H1 (cell line): ENCODE measurements around the gene RHD.
"Not testable (repeated sequence)": the region's sequence is repeated elsewhere in the genome, so short reads cannot be mapped to it uniquely, and the experiment has no call there.

ENCODE experiments used
- CREB1 ChIP-seq: IDR thresholded peaks from 2 replicates; pipeline ENCODE4 v1.6.1; 2012; ENCODE audit warnings: inconsistent platforms
- CTCF ChIP-seq, 3 experiments: IDR thresholded peaks; 1 replicate in 2 of 3; 2 replicates in 1 of 3; pipeline versions ENCODE4 v1.5.1 to v1.6.1; 2011; ENCODE audit warnings: low read length in 3 of 3, mild to moderate bottlenecking in 3 of 3, inconsistent platforms in 2 of 3, low read depth in 1 of 3, moderate library complexity in 1 of 3; ENCODE audit not compliant: insufficient read depth in 1 of 3; ENCODE audit errors: control extremely low read depth in 1 of 3
- E2F6 ChIP-seq: IDR thresholded peaks from 2 replicates; pipeline ENCODE4 v1.6.1; 2012; ENCODE audit warnings: inconsistent platforms
- EGR1 ChIP-seq: IDR thresholded peaks from 2 replicates; pipeline ENCODE4 v1.6.1; 2011; ENCODE audit warnings: low read depth, low read length, borderline replicate concordance
- EZH2 ChIP-seq: fragments of 200-600 bp; sonication (generic); IDR thresholded peaks from 2 replicates; pipeline ENCODE4 v1.7.1; 2012; ENCODE audit warnings: low read depth, mild to moderate bottlenecking, moderate library complexity, low read length, inconsistent platforms; ENCODE audit not compliant: severe bottlenecking
- HDAC6 ChIP-seq: IDR thresholded peaks from one replicate; pipeline ENCODE4 v1.7.1; 2012; ENCODE audit warnings: low read depth, mild to moderate bottlenecking, inconsistent platforms, low read length, moderate library complexity
- POLR2A ChIP-seq, 2 experiments: IDR thresholded peaks; 1 replicate in 1 of 2; 2 replicates in 1 of 2; pipeline ENCODE4 v1.6.1; 2011; ENCODE audit warnings: low read depth in 2 of 2, low read length in 2 of 2, mild to moderate bottlenecking in 2 of 2; ENCODE audit errors: control extremely low read depth in 1 of 2
- POLR2AphosphoS5 ChIP-seq: IDR thresholded peaks from 2 replicates; pipeline ENCODE4 v1.6.1; 2011; ENCODE audit warnings: low read depth, low read length
- RAD21 ChIP-seq, 2 experiments: IDR thresholded peaks in 1 of 2; conservative IDR thresholded peaks in 1 of 2; 2 replicates each; pipeline ENCODE4 v1.6.1; 2011; ENCODE audit warnings: low read depth in 2 of 2, low read length in 2 of 2, improper control_type of control experiment in 1 of 2, inconsistent platforms in 1 of 2, mild to moderate bottlenecking in 1 of 2, moderate library complexity in 1 of 2
- RXRA ChIP-seq: IDR thresholded peaks from 2 replicates; pipeline ENCODE4 v1.6.1; 2011; ENCODE audit warnings: low read depth, mild to moderate bottlenecking, low read length, moderate library complexity; ENCODE audit not compliant: insufficient read depth
- SP2 ChIP-seq: IDR thresholded peaks from 2 replicates; pipeline ENCODE4 v1.6.1; 2012; ENCODE audit warnings: mild to moderate bottlenecking, low read length, inconsistent platforms
- TAF1 ChIP-seq: IDR thresholded peaks from 2 replicates; pipeline ENCODE4 v1.6.1; 2011; ENCODE audit warnings: mild to moderate bottlenecking, low read depth, low read length

GRCh38 chr1:25279693-25280111 lies 7.4 kb downstream of the RHD start:
- TF ChIP-seq CTCF (IDR thresholded peaks at IDR 0.05; ENCODE audit: control extremely low read depth in 1 of 3, insufficient read depth in 1 of 3, low read depth in 1 of 3, low read length in 3 of 3); EGR1; HDAC6; TAF1; POLR2A (IDR thresholded peaks at IDR 0.05; ENCODE audit: control extremely low read depth in 1 of 2, low read depth in 2 of 2, low read length in 2 of 2); CREB1; POLR2AphosphoS5; RXRA; EZH2; SP2; E2F6; RAD21 (IDR thresholded peaks at IDR 0.05 in 1 of 2, conservative IDR thresholded peaks at IDR 0.05 in 1 of 2; ENCODE audit: low read depth in 2 of 2, low read length in 2 of 2): not testable (repeated sequence)
